Keratinocyte (primary cell): ENCODE results near the gene RTCB.

Experiments used
- EZH2 ChIP-seq: IDR thresholded peaks from one replicate; pipeline ENCODE4 v1.6.1; 2012; ENCODE audit warnings: inconsistent platforms, mild to moderate bottlenecking, low read length, moderate library complexity
- TF ChIP-seq, protein P1 (sequence below), 3 experiments: IDR thresholded peaks in 1 of 3; conservative IDR thresholded peaks in 1 of 3; optimal IDR thresholded peaks in 1 of 3; 2 replicates in 2 of 3; 3 replicates in 1 of 3; pipeline versions ENCODE3 to v1.5.1; 2011; ENCODE audit warnings: low read length in 3 of 3, mild to moderate bottlenecking in 3 of 3, moderate library complexity in 2 of 3, control low read depth in 1 of 3, inconsistent platforms in 1 of 3; ENCODE audit not compliant: insufficient read depth in 2 of 3; ENCODE audit errors: extremely low read depth in 1 of 3

DNA sequence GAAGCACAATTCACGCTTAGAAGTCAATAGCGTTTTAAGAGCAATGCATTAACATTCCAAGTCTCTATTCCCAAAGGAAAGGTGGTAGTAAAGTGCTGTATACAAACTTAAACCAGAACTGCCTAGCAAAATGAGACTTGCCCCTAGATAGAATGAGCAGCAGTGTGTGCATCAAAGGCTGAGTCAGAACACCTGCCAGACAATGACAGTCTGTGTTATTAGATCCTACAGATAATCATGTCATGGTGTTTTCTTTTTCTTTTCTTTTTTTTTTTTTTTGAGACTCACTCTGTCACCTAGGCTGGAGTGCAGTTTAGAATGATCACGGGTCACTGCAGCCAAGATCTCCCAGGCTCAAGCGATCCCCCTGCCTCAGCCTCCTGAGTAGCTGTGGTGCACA lies 1.6 kb downstream of the RTCB start:
- TF ChIP-seq, protein P1, sequence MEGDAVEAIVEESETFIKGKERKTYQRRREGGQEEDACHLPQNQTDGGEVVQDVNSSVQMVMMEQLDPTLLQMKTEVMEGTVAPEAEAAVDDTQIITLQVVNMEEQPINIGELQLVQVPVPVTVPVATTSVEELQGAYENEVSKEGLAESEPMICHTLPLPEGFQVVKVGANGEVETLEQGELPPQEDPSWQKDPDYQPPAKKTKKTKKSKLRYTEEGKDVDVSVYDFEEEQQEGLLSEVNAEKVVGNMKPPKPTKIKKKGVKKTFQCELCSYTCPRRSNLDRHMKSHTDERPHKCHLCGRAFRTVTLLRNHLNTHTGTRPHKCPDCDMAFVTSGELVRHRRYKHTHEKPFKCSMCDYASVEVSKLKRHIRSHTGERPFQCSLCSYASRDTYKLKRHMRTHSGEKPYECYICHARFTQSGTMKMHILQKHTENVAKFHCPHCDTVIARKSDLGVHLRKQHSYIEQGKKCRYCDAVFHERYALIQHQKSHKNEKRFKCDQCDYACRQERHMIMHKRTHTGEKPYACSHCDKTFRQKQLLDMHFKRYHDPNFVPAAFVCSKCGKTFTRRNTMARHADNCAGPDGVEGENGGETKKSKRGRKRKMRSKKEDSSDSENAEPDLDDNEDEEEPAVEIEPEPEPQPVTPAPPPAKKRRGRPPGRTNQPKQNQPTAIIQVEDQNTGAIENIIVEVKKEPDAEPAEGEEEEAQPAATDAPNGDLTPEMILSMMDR (optimal IDR thresholded peaks at IDR 0.05 in 1 of 3, IDR thresholded peaks at IDR 0.05 in 1 of 3, conservative IDR thresholded peaks at IDR 0.05 in 1 of 3; ENCODE audit: extremely low read depth in 1 of 3, insufficient read depth in 2 of 3, low read length in 3 of 3): no peak
- TF ChIP-seq EZH2: no peak
